AML-193 (cell line): ENCODE measurements around the gene HHAT.

Source experiments
- DNase-seq, 2 experiments: peaks; one replicate each; lab custom pipeline; 2025; lab: John Stamatoyannopoulos, UW

Gene HHAT

DNA sequence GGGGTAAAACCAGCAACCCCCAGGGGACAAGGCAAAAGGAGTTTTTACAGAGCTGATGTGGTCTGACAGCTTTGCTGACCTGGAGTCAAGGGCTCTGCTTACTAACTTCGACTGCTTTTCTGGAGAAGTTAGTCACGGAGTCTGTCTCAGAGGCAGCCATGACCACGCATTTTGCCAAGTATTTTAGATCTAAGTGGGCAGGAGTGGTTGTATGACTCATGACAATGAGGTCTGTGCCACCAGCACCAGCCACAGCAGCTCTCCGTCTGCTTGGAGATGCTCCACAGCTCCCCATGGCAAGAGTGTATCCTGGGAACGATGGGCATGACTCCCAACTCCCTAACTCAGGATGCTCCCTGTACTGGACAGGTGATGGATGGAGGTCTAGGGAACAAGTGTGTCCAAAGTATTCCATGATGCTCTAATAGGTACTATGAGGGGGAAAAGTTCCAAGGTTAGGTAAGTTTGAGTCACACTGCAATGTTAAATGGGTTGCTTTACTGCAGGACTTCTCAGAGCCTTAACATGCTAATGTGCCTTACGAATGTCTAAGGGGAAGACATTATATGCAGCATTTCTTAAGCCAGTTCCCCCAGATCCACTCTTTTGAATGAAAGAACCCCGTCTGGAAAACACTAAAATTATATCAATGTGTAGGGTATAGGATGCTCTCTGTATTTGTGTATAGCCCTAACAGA lies 359.0 kb downstream of the HHAT start:
- no peak for DNase-seq

DNA sequence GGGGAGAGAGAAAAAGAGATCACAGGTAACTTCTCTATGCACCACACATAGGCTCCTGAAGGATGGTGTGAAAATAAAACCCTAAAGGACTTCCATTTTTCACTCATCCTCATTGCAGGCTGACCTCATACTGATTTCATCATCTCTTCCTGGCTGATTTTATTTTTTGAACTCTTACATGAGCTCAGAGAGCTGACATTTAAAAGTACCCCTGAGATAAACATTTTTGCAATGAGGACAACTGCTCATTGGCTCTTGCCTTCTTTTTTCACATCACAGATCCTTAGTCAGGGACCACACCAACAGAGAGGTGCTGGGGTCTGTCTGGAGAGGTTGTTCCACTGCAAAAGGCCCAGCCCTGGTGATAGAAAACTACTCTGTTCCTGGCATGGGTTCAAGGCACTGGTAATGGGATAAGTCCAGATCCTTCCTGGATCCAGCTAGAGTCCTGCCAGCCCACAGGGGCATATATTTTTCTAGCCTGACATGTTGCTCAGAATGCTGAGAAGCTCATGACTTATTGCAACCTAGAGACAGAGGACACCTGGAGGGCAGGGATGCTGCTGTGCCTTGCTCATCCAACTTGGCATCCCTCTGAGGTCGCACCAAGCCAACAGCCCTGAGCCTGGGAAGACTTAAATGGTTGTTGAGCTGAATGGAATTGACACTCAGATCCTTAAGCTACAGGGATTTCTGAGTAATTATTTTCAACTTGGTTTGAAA lies 360.0 kb downstream of the HHAT start:
- DNase-seq: no peak

DNA sequence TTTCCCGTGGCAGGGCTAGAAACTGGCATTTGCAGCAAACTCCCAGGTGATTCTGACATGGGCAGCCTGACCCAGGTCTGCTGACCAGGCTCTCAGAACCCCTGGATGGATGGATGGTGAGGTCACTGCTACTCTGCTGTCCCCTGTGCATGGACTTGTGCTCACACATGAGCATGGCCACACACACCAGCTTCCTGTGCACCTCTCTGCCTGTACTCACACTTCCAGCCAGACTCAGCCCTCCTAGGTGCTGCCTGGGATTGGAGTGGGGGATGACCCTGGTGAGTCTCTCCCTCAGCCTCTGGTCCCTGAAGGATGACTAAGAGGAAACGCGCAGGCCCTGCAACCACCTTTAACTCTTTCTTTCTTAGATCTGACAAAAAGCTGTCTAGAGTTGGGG lies 361.1 kb downstream of the HHAT start:
- no peak for DNase-seq

DNA sequence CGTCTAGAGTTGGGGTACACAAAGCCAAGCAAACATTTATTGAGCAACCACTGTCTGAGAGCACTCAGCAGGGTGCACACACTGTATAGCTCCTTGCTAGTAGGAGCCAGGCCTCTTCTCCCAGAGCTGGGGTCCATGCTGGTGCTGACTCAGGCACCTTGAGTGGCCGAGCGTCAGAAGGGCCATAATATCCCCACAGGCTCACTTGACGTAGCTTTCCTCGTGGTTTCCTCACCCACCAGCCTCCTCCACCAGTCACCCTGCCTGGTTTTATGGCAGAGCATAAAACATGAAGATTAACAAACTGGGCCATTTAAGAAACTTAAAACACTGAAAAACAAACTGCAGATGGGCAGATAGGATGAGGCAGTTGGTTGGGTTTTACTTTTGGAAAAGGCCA lies 361.5 kb downstream of the HHAT start:
- DNase-seq: no peak

DNA sequence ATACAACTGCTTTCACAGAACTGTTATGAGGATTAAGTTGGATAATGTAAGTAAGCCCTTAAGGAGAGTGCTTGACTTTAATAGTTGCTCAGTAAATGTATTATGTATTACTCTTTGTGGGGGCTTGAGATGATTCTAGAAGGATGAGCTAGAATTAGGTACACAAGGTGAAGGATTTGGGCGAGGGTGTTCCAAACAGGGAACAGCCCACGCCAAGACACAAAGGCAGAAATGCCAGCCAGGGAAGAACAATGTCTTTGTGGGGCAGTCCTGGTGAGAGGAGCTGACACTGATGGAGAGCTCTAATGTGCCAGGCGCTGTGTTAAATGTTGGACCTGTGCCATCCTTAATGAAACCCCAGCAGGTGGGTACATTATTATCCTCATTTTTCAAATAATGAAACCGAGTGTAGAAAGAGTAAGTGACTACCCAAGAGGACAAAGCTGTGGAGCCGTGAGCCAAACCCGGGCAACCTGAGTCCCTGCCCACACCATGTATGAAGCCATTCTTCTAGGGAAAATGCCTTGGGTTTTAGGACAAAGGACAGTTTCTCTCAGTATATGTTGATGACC lies 362.4 kb downstream of the HHAT start:
- DNase-seq: no peak

DNA sequence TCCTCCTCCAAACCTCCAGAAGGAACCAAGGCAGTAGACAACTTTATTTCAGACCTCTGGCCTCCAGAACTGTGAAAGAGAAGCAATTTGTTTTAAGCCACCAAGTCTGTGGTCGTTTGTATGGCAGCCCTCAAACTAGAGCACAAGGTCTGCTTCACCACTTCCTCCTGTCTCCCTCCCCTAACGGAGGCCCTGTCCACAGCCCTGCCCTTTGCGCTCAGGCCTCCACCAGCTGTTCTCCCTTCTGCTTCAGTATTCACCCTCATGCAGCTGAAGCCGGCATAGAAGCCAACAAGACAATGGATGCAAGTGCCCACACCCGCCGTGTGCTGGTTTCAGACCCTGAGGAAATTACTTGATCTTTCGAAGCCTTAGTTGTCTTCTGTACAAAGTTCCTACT lies 364.1 kb downstream of the HHAT start:
- DNase-seq: no peak

DNA sequence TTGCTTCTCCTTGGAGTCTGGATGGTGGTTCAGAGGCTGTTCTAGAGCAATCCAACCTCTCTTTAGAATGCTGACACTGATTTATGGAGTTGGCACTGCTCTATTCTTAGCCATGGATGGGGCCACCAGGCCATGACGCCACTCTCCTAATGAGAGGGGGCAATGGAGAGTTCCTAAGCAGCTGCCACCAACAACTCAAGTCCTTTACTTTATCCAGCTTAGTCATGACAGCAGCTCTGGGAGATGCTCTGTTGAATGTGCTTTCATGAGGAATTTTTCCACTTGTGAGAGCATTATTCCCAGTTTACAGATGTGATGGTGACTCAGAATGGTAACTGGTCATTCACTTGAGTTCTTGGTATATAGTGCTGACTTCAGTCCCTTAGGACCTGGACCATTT lies 366.3 kb downstream of the HHAT start:
- no peak for DNase-seq

DNA sequence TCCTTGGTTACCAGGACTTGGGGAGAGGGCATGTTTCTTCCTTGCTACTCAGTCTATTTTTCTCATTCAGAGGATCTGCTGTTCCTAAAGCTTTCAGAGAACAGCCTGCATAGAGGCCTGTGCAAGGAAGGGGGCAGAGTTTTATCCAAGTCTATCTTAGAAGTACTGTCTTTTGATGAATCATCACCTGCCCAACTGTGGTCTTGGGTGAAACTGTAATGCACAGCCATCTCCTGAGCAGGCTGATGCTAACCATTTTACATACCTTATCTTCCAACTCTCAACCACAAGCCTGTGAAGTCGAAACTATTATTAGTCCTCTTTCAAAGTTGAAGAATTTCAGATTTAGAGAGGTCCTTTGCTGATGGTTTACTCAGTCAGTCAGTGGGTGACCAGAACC lies 368.0 kb downstream of the HHAT start:
- DNase-seq: no peak

DNA sequence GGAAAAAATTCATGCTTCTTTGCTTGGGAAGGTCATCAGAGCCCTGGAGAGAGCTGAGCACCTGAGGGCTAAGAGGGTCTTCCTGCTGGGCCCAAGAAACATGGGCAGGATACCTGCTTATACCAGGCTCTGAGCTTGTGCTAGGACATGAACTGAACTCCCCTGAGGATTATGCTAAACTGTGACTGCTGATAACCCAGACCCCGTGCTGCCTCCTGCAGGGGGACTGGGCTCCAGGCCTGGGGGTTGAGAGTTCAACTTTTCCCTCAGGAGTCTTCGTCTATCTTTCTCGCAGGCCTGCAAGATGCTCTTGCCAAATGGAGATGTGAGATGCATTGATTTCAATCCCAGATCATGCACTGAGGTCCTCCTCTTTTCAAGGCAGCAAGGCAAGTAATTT lies 368.5 kb downstream of the HHAT start:
- DNase-seq: no peak

DNA sequence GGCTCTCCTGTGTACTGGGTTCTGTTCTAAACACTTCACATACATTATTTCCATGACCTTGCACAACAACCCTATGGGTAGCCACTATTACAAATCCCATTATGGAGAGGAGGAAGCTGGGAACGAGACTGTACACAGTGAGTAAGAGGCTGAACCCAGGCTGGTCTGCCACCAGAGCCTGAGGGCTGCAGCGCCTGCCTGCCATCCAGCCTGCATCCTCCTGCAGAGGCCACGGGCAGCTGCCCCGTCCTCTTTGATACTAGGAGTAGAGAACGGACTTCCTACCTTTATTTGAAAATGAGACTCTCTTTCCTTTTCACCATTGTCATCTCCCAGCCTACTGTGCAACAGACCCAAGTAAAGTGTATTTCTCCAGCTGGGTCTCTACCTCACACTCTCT lies 370.0 kb downstream of the HHAT start:
- DNase-seq: no peak

DNA sequence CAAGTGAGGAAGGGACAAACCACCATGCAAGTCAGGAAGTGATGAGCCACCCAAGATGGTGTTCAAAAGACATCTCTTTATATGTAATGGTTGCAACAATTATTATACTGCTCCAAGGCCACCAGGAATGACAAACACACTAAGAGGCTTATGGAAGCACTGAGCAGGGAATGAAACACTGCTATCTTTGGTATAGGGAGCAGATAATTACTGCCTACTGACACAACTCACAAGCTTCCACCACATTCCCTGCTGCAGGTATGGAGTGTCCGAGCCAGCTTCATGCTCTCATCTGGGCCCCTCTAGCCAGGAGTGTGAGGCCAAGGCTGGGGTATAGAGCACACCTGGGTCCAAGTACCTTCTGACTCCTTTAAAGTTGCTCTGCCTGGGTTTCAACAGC lies 371.4 kb downstream of the HHAT start:
- no peak for DNase-seq

DNA sequence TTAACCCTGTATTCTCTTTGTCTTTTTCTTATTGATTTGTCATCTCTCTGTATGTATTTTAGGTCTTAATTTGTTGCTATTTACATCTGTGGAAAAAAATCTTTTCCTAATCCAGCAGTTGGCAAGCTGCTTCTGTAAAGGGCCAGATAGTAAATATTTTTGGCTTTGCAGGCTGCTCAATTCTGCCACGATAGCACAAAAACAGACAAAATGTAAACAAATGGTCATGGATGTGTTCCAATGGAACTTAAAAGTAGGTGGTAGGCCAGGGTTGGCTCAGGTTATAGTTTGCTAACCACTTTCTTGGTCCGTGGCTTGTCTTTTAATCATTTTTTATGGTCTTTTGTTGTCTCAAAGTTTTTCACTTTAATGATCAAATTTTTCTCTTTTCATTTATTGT lies 371.8 kb downstream of the HHAT start:
- no peak for DNase-seq

DNA sequence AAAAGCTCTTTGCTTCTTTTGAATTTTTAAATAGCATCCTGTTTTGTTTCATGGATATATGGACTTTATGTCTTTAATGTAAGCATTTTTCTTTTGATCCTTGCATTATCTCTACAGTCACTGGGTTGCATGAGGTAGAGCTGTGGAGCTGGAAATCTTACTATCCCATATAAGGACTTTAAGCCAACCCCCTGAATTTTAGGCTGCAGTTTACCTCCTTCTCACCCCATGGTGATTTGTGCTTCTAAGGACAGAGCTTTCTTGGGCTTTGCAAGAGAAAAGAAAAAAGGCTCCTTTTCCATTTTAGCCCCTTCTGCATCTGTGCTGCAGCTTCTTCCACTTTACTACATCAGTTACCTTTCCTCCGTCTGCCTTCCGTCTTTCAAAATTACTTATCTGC lies 373.8 kb downstream of the HHAT start:
- DNase-seq: no peak

DNA sequence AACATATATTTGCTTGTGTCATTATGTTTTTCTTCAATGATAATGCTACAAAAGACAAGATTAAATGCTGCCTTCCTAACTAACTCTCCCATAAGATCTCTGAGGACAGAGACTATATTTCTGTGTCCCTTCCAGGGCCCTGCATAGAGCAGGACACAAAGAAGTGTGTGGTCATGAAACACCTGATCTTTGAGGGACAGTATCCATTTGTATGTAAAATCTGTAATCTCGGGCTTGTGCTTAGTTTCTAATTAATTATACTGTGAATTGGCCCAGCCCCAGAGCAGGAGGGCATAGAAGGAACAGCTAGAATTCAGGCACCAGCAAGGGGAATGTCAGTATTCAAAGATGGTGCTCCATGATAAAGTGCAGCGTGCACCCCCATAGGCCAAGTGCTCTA lies 374.9 kb downstream of the HHAT start:
- DNase-seq: no peak

DNA sequence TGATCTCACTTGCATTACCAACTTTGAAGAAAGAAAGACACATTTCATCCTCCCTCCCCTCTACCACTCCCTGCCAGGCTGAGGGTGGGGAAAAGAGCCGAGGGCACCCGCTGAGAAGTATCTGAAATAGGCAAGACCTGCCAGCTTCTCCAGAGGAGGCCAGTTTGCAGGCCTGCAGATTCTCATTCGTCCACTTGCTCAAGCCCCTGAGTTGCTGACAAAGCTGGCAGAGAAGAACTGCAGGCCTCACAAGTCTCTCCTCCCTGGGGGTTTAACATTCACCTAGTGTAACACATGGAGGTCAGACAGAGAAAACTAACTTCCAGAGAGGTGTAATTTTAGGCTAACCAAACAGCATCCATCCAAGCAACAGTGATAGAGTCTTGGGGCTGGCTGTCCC lies 376.4 kb downstream of the HHAT start:
- DNase-seq: no peak

DNA sequence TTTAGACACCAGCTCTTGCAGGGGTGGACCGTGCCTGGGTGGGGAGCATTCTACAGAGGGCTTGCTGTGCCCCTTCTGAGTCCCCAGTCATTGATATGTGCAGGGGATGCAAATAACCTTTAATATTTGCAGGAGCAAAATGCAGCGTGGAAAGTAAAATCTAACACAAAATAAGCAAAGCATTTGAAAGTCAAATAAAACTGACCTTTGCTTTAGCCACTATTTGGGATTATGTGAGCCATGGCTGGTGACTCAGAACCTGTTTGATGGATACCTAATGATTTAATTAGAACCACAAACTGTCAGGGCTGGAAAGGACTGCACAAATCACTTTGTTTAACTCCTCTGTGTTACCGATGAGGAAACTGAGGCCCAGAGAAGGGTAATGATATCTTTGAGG lies 377.5 kb downstream of the HHAT start:
- DNase-seq: no peak

DNA sequence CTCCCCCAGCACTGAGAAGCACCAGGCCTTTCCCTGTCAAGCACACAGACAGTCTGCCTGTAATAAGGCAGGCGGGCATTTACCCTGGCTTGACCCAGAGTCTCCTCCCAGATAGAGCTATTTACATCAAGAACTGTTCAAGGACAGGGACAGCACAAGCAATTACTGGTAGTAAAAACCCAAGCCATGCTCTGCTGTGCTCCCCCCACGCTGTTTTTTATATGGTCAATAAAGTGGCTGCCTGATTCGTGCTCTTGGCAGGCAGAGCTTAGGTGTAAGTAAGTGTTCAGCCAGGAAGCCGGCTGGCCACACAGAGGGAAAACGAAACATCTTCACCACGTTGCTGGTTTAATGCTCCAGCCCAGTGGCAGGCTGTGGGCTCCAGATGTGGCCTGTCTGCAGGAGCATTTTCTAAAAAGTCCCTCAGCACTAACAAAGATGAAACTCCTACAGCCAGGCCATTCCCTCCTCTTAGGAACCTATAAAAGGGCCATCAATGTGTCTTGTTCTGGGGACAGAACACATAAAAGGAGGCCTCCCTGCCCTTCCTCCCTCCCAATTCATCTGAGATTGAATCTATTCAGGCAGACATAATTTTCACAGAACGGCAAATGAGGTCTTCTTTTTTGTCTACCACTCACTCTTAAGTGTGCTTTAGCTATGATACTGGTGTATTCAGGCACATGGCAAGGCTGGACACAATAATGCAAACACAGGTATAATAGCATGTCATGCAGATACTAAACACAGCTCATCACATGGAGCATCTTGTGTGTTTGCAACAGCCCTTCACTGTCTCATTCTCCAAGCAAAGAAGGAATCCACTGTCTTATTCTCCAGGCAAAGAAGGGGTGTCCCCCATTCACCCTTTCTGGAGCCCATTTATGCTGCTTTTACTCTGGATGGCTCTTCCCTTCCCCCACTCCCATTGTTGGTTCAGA lies 378.9 kb downstream of the HHAT start:
- no peak for DNase-seq

DNA sequence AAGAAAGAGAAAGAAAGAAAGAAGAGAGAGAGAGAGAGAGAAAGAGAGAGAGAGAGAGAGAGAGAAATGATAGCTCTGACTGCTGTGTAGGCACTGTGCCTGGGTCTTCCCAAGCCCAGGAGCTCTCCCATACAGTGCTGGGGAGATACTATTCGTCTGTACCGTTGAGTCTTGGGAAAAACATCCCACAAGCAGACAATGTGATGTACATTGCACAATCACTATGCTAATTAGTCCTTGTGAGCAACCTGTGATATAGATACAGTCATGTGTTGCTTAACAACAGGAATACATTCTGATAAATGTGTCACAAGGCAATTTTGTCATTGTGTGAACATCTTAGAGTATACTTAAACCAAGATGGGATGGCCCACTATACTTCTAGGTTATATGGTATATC lies 381.0 kb downstream of the HHAT start:
- DNase-seq: no peak

DNA sequence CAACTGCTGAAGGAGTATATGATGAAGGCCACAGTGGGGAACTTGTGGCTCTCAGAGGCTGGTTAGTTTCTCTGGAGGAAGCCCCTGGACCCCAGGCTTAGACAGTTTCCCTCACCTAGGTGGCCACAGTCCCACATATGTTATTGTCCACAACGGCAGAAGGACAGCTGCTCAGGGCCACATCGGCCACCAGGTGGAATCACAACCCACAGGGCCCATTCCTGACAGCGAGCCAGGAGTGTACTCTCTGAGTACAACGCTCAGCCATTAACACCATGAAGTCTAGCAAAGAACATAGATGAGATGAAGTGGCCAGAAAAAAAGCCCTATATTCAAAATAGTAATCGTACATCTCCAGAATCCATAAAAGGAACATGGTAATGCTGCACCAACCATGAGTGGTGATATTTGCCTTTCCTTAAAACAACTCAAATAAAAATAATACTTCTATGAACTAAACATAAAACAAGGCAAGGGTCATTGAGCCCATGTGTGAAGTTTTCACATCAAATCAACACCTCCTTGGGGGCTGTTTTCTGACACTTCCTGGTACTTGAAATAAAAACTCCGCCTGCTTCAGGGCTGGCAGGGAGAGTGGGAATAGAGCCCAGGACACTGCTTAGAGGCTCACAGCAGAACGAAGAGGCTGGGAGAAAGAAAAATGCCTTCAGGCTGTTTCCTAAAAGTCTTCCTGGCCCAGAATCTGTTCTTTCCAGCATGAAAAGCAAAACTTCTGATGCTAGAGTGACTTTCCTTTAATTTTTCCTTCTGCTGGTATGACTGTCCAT lies 383.3 kb downstream of the HHAT start:
- DNase-seq: no peak

DNA sequence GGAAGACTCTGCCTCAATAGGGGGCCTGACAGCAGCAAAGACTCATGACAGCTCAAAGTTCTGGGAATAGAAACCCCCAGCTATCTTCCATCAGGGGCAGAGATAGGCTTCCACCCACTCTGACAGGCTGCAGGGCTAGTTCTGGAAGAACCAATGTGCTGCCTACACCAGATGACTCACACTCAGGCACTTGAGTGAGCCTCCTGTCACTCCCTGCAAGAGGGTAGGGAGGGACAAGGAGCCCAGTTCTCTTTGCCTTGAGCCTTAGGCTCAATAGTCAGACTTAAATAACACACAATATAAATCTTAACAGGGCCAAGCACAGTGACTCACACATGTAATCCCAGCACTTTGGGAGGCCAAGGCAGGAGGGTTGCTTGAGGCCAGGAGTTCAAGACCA lies 386.4 kb downstream of the HHAT start:
- DNase-seq: no peak

DNA sequence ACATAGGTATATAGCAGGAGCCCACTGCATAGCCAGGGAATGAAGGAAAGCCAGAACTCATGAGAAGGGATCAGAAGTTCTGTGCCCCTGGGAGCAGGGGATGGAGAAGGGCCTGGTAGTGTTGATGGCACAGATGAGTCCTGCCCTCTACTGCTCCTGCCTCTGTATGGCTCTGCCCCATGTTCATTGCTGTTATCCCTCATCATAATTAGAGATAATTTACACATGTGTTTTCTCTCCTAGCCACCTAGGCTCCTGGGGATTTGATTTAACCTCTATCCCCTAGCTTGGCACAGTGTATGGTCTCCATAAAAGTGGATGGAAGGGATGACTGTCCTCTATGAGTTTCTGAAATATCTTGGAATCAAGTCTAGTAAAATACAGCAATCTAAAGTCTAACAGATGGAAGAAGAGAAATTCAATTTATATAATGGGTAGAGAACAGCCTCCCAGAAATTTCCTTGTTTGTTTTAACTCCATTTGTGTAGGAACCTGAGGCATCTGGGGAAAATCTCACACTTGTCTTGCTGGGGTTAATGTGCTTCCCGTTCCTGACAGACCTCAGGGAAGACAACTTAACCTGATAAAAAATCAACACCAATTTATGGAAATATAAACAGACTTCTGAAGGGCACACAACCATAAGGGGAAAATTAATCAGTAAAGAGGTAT lies 393.8 kb downstream of the HHAT start:
- DNase-seq: no peak
